Endometrium (tissue), 2 donors: Measurements from ENCODE around the gene ARHGDIB.
A peak's percentile ranks its signal among the peaks of the same experiment; 100 is the strongest.

Source experiments
- FAIRE-seq: peaks from 2 replicates; lab custom pipeline; 2012; peaks lifted over from hg19 to GRCh38; lab: Jason Lieb, UNC
- donor health status: control.
- donor health status: control.

ARHGDIB gene

GRCh38 chr12:14956024-14956891, 5.1 kb downstream of the ARHGDIB start:
- no peak for FAIRE-seq

- FAIRE-seq = no peak
Observed at GRCh38 chr12:14954269-14954668, 7.1 kb downstream of the ARHGDIB start.

- FAIRE-seq = no peak
Observed at GRCh38 chr12:14953752-14954151, 7.6 kb downstream of the ARHGDIB start.

- peak; percentile 53 for FAIRE-seq
Observed at GRCh38 chr12:14952299-14952921, 9.0 kb downstream of the ARHGDIB start.

- no peak for FAIRE-seq
Observed at GRCh38 chr12:14951851-14952250, 9.6 kb downstream of the ARHGDIB start.

- FAIRE-seq = no peak
Observed at GRCh38 chr12:14950982-14951746, 10.2 kb downstream of the ARHGDIB start.

GRCh38 chr12:14950421-14950820, 11.0 kb downstream of the ARHGDIB start:
- no peak for FAIRE-seq

GRCh38 chr12:14949631-14950030, 11.8 kb downstream of the ARHGDIB start:
- FAIRE-seq = no peak

- peak; percentile 84 for FAIRE-seq
Observed at GRCh38 chr12:14948672-14949071, 12.7 kb downstream of the ARHGDIB start.

GRCh38 chr12:14946861-14947260, 14.5 kb downstream of the ARHGDIB start:
- no peak for FAIRE-seq

GRCh38 chr12:14946162-14946561, 15.2 kb downstream of the ARHGDIB start:
- FAIRE-seq = no peak

- FAIRE-seq = no peak
Observed at GRCh38 chr12:14942196-14942931, 19.0 kb downstream of the ARHGDIB start.

GRCh38 chr12:14941369-14941768, 20.0 kb downstream of the ARHGDIB start:
- FAIRE-seq = no peak

GRCh38 chr12:14938301-14938700, 23.1 kb downstream of the ARHGDIB start, which contains the start of gene ERP27:
ERP27 (minus strand) TSS chr12:14938537; CDS start chr12:14938508, 29 bp downstream.
- FAIRE-seq = no peak

- FAIRE-seq = no peak
Observed at GRCh38 chr12:14937689-14938088, 23.7 kb downstream of the ARHGDIB start.

GRCh38 chr12:14937014-14937413, 24.4 kb downstream of the ARHGDIB start:
- no peak for FAIRE-seq

GRCh38 chr12:14936224-14936861, 25.1 kb downstream of the ARHGDIB start:
- FAIRE-seq = no peak

- FAIRE-seq = peak; percentile 96
Observed at GRCh38 chr12:14935031-14935430, 26.4 kb downstream of the ARHGDIB start.

GRCh38 chr12:14934511-14934910, 26.9 kb downstream of the ARHGDIB start:
- no peak for FAIRE-seq

GRCh38 chr12:14931791-14932560, 29.4 kb downstream of the ARHGDIB start:
- no peak for FAIRE-seq

GRCh38 chr12:14931359-14931758, 30.0 kb downstream of the ARHGDIB start:
- peak; percentile 41 for FAIRE-seq
